ENCODE measurements around the gene IGF2R.
"Not testable (repeated sequence)": the region's sequence is repeated elsewhere in the genome, so short reads cannot be mapped to it uniquely, and the experiment has no call there.

Gene IGF2R

GRCh38 chr6:160131636-160132296, 162.9 kb downstream of the IGF2R start:
- no peak for DNase-seq

GRCh38 chr6:160132297-160132637, 163.4 kb downstream of the IGF2R start:
- DNase-seq: no peak

DNA sequence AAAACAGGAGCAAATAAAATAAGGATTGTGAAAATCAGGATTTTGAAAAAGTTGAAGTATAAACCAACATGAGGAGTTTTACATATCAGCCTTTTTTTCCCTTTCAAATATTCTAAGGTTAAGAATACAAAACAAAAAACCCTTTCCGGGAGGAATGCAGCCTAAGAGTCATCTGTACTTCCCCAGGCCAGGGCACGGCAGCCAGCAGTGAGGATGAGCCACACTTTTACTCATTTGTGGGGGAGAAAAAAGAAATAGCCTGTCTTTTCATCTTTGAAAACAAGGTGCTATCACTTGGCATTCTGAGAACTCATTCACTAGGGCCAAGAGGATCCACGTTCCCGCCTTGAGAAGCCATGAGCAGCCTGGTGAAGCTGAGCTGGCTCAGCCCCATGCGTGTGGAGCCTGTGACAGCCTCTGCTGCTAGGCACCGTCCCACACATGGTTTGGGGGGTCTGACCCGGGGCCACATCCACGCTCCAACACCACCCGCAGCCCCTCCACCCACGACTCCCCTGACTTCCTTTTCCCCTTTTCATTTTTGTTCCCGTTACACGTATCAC, 164.0 kb downstream of the IGF2R start:
- no peak for DNase-seq

DNA sequence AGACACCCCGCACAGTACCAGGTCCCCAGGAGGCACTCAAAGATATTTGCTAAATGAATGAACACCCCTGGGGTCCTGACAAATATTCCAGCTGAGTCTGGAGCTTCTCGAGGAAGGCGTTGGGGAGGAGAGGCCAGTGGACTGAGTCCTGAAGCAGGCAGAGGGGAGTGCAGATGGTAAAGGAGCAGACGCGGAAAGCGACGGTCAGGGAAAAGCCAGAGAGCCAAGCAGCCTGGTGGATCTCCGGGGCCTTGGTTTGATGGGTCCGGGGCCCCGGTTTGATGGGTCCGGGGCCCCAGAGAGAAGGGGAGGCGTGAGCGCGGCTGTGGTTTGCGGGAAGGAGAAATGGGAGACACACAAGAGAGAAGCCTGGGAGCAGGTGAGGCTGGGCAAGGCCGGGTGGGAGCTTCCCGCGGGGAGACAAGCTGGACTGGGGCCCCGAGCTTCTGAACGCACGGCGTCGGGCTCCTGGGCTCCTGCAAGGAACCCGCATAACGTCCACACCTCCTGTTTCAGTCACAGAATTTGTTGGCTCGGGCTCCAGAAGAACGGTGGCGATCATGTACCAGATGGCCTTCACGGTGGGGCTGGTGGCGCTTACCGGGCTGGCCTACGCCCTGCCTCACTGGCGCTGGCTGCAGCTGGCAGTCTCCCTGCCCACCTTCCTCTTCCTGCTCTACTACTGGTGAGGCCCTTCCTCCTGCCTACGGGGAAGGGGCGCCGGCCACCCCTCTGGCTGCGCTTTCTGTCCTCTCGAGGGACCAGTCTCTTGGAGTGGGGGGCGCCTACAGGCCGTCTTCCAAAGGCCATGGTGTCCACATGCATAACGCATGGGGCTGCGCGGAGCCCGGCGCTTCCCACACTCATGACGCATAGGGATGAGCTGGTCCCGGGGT, 164.8 kb downstream of the IGF2R start:
- DNase-seq: no peak

DNA sequence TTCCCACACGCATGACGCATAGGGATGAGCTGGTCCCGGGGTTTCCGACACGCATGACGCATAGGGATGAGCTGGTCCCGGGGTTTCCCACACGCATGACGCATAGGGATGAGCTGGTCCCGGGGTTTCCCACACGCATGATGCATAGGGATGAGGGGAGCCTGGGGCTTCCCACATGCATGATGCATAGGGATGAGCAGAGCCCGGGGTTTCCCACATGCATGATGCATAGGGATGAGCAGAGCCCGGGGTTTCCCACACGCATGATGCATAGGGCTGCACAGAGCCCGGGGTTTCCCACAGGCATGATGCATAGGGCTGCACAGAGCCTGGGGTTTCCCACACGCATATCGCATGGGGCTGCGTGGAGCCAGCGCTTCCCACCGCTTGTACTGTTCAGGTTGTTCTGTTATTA, 165.5 kb downstream of the IGF2R start:
- DNase-seq: not testable (repeated sequence)

GRCh38 chr6:160134779-160135547, 166.1 kb downstream of the IGF2R start:
- no peak for DNase-seq

- no peak for DNase-seq
These were observed 167.2 kb downstream of the IGF2R start for GRCh38 chr6:160135907-160136655.

DNA sequence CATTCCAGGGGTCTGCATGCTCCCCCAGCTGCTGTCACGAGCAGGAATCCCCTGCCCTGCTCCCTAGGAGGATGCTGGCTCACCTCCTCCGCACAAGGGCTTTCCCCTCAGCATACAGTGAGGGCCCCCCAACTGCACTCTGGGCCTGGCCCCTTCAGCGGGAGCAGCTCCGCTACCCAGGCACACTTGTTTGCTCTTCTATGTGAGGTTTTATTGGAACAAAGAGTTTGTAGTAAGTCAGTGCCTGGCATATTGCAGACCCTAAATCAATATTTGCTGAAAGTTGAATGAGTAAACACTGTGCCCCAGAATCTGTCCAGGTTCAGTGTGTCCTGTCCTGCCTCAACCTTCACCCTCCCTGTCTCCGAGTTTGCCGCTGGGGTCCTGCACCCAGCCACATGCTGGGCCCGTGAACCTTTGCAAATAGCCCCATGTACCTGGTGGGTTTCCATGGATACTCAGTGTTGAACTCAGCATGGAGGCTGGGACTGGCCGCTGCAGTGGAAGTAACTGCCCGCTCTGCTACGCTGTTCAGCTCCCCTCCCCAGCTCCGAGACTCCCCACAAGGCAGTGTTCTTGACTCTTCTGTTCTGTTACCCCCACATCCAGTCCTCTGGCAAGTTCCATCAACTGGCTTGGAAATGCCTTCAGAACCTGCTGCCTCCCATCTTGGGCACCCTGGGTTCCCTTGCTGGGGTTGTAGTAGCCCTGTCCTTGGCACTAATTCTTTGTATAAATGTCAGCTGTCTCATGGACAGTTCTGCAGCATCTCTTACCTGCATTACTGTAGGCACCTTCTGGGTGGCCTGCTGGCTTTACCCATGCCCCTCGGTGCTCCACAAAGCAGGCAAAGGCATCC, 168.5 kb downstream of the IGF2R start:
- DNase-seq: no peak

GRCh38 chr6:160137989-160138835, 169.3 kb downstream of the IGF2R start:
- peak; percentile 33 for DNase-seq

DNA sequence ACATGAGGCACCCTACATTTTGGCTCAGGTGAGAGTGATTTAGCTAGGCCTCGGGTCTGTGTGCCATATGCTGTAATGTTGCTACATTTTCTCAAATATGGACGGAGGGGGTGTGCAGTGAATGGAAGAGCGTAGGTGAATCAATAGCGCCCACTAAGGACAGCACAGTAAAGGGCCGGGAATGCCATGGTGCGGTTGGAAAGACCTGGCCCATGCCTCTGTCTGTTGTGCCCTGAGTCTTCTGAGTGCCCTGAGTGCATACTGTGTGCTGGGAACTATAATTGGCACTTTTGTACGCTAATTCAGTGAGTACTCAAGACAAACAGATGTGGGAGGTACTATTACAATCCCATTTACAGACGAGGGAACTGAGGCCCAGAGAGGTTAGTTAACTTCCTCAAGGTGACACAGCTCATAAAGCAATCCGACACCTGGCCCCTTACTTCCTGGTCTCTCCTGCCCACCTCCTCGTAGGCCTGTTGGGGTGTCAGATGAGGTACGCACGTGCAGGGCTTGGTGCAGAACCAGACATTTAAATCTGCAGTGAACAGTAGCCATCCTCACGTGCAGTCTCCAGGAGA, 170.0 kb downstream of the IGF2R start:
- no peak for DNase-seq

- no peak for DNase-seq
These were observed 170.6 kb downstream of the IGF2R start for GRCh38 chr6:160139420-160139851.

- DNase-seq: not testable (repeated sequence)
These were observed 171.6 kb downstream of the IGF2R start for GRCh38 chr6:160140493-160140892.

- DNase-seq: no peak
These were observed 172.3 kb downstream of the IGF2R start for GRCh38 chr6:160141001-160141726.

- DNase-seq: no peak
These were observed 173.3 kb downstream of the IGF2R start for GRCh38 chr6:160142115-160142715.

GRCh38 chr6:160146454-160147145, 177.7 kb downstream of the IGF2R start:
- no peak for DNase-seq

- DNase-seq: no peak
These were observed 178.3 kb downstream of the IGF2R start for GRCh38 chr6:160147146-160147536.

GRCh38 chr6:160154471-160154870, 185.6 kb downstream of the IGF2R start:
- no peak for DNase-seq

DNA sequence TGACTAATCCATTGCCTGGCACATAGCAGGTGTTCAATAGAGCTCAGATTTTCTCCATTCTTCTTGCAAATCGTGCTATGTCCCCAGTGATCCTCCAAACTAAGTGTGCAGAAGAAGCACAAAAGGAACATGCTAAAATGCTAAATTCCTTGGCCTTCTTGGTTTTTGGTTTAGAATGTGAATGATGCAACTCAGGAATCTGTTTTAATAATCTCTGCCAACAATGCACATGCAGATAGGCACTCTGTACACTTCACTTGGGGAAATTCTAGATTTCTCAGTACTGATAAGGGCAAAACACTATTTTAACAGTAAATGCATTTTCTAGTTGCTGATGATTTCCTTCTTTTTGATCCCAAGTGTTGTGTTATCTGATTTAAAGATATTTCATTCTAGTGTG, 188.0 kb downstream of the IGF2R start:
- DNase-seq: no peak
